NCI-H526 treated with DMSO at 0.1 percent for 48 hours (cell line): ENCODE data around the gene RASSF1.

Experiments
- DNase-seq: peaks from one replicate; lab custom pipeline; 2025; lab: John Stamatoyannopoulos, UW

Gene RASSF1

GRCh38 chr3:50299929-50300680, 40.5 kb downstream of the RASSF1 start:
- no peak for DNase-seq

DNA sequence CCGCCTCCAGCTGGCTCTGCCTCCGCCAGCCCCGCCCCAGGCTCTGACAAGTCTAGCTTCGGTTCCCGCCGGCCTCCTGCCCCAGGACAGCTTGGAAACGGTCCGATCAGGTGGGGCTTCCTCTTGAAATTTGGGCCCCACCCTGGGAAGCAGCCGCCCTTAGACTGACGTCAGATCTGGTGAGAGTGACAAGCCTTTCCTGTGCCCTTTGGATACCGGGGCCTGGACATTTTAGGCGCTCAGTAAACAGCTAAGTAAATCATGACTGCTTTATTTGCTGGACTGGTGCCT, 41.1 kb downstream of the RASSF1 start:
- DNase-seq: no peak

DNA sequence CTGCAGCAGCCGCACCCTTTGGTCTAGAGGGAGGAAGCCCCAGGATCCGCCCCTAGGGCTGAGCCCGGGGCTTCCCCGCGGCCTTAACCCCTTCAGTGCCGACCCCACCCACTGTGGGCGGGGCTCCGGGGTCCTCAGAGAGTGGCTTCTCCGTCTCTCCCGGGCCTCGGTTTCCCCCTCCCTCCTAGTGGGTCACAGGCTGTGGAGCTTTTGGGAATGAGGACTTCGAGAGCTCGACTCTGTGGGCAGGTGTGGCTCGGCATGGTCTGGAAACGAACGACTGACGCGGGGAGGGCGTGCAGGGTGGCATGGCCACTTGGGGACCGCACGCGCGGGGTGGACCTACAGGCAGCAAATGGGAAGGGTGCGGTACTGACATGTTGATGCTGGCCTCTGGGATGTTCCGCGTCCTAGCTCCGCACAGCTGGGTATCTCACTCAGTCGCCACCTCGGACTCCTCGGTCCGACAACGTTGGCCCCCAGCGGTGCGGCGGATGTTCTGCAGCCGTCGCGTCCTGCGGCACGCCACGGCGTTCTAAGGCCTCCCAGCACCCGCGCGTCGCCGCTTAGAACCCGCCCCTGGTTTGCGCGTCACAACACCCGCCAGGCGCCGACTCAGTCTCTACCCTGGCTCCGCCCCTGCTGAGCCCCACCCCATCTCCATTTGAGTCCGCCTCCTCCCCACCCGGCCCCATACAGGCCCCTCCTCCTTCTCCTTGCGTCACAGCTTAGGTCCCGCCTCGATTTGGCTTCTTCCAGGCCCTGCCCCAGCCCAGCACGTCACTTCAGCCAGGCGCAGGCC, 41.6 kb downstream of the RASSF1 start, which contains the start of the genes HYAL3 and NAA80:
HYAL3 (minus strand) TSS at position 570 of the 802 bp plus-strand sequence. CDS start 3,803 bp downstream, outside the sequence.
NAA80 (minus strand) TSS at position 570 of the 802 bp plus-strand sequence. CDS start 1,942 bp downstream, outside the sequence.
- DNase-seq: peak; percentile 98

DNA sequence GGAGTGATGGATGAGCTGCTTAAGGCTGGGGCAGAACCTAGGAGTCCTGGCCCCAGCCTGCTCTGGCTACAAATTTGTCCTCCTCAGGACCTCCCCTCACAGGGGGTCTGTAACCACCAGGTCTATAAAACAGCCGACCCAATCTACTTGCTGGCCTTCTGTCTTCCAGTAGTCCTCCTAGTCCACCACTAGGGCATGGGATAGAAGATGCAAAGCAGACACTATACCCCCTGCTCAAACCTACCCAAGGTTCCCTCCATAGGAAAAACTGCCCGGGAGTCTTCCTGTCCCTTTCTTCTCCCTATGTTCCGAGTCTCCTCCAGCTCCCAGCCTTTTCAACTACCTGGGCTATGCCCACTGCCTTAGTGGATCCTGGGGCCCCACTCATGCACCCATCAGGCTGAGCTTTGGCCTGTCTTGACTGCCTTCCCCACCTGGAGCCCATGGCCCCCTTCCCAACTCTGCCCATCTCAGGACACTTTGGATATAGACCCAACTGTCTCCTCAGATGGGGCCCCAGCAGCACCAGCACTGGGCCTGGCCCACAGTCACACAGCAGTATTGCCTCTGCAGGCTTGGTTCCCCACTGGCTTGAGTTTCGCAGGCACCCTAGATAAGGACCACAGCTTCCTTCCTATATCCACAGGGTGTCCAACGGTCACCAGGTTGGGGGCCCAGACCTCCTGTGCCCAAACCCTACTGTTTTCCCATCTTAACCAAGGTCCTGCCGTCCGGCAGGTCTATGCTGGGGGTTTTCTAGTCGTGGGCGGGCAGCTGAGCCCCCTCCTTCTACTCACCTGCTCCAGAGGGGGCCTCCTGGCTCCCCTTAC, 42.5 kb downstream of the RASSF1 start:
- no peak for DNase-seq

DNA sequence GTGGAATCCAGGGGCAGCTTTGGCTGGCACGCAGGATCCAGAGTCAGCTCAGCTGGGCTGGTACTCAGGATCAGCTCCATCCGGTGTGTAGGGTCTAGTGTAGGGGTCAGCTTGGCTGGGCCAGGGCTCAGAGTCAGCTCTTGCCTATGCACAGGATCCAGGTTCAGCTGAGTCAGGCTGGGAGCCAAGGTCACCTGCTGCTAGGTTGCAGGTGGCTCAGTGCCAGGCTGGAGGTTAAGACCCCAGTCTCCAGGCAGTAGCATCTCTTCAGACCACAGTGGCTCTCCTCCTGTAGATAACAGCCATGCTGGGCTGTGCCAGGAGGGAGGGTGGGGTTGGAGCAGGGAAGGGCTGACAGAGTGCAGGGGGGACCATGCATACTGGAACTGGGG, 43.3 kb downstream of the RASSF1 start:
- DNase-seq: no peak

- no peak for DNase-seq
Observed at GRCh38 chr3:50296721-50297383, 43.8 kb downstream of the RASSF1 start.

GRCh38 chr3:50295553-50296431, 44.8 kb downstream of the RASSF1 start:
- DNase-seq: no peak

- no peak for DNase-seq
Observed at GRCh38 chr3:50294492-50295403, 45.9 kb downstream of the RASSF1 start.

GRCh38 chr3:50294089-50294488, 46.5 kb downstream of the RASSF1 start:
- DNase-seq: no peak

- no peak for DNase-seq
Observed at GRCh38 chr3:50293079-50293801, 47.4 kb downstream of the RASSF1 start.

GRCh38 chr3:50292159-50293078, 48.2 kb downstream of the RASSF1 start, which contains the start of gene IFRD2:
IFRD2 (minus strand) TSS chr3:50292429; CDS start chr3:50292274, 155 bp downstream.
- peak; percentile 96 for DNase-seq

DNA sequence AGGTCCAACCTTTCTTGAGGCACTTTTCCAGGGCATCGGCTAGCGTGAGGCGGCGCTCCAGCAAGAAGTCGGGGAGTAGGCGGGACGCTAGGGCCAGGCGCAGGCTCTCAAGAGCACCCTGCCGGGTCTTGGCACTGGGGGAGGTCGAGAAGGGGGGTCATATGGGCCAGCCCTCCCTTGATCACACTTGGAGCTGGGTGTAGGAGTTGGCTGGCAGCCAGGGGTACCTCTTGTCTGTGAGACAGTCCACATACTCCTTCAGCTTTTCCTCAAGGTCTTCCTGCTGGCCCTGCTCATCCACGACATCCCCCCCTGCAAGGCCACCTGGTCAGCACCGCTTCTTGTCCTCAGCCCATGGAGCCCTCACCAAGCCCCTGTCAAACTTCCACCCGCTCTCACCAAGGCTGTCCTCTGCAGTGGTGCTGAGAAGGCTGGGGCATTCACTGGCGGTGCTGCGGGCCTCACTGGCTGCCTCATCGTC, 50.4 kb downstream of the RASSF1 start:
- no peak for DNase-seq

- no peak for DNase-seq
Observed at GRCh38 chr3:50289130-50289529, 51.5 kb downstream of the RASSF1 start.

GRCh38 chr3:50288387-50289007, 52.1 kb downstream of the RASSF1 start:
- DNase-seq: no peak

GRCh38 chr3:50287262-50287661, 53.4 kb downstream of the RASSF1 start:
- no peak for DNase-seq

GRCh38 chr3:50286322-50287227, 54.1 kb downstream of the RASSF1 start:
- DNase-seq: no peak
